SK-N-MC (cell line): Measurements from ENCODE around the gene IST1.

Experiments
- EZH2 ChIP-seq: fragments of 200-600 bp; sonication (generic); IDR thresholded peaks from one replicate; pipeline ENCODE4 v1.6.1; 2017; ENCODE audit warnings: antibody characterized with exemption
- POLR2AphosphoS5 ChIP-seq: IDR thresholded peaks from 2 replicates; pipeline ENCODE4 v1.6.1; 2012; ENCODE audit warnings: mild to moderate bottlenecking, low read depth, low read length, borderline replicate concordance

GRCh38 chr16:71893888-71894228 is 1.5 kb upstream of the IST1 start:
- TF ChIP-seq EZH2 (no peak), POLR2AphosphoS5 (no peak)
